Adrenal gland (tissue), 12 donors: ENCODE measurements around the gene PPP1R14C. TPM values are rescaled to one million over a fixed set of nuclear protein-coding genes. Genes with fewer than 3 reads are reported as not detected.

ENCODE experiments used
- DNase-seq, 7 donors: peaks; one replicate each; pipeline ENCODE4 v3.0.0-alpha.2; 2019 to 2020
- H3K27ac ChIP-seq, 5 donors: fragments of 200-600 bp; sonication (generic) in 4 of 5; 1 replicate in 3 of 5; 2 replicates in 2 of 5; pipeline versions ENCODE4 v1.5.1 to v1.8.0; 2016 to 2020; ENCODE audit warnings: mild to moderate bottlenecking in 1 of 5
- H3K27me3 ChIP-seq: fragments of 200-600 bp; 2 replicates; pipeline ENCODE4 v1.8.0; 2021
- H3K36me3 ChIP-seq, 2 donors: fragments of 200-600 bp; replicated peaks in 1 of 2; 1 replicate in 1 of 2; 2 replicates in 1 of 2; pipeline versions ENCODE4 v1.5.1 to v1.8.0; 2018 to 2022
- H3K4me1 ChIP-seq, 2 donors: fragments of 200-600 bp; replicated peaks in 1 of 2; 1 replicate in 1 of 2; 2 replicates in 1 of 2; pipeline versions ENCODE4 v1.5.1 to v1.8.0; 2018 to 2021
- H3K4me3 ChIP-seq, 4 donors: fragments of 200-600 bp; sonication (generic) in 3 of 4; one replicate each; pipeline ENCODE4 v1.5.1; 2016 to 2018
- H3K9me3 ChIP-seq, 3 donors: fragments of 200-600 bp; sonication (generic) in 1 of 3; replicated peaks in 1 of 3; 1 replicate in 2 of 3; 2 replicates in 1 of 3; pipeline versions ENCODE4 v1.5.1 to v1.8.0; 2016 to 2021
- CTCF ChIP-seq, 6 experiments: fragments of 450-650 bp in 4 of 6; fragments of 200-600 bp in 2 of 6; sonication (generic) in 1 of 6; IDR thresholded peaks; 1 replicate in 5 of 6; 2 replicates in 1 of 6; pipeline versions ENCODE4 v1.5.1 to v1.8.0; 2016 to 2021; ENCODE audit warnings: antibody characterized with exemption in 6 of 6, mild to moderate bottlenecking in 2 of 6, moderate library complexity in 1 of 6
- POLR2A ChIP-seq, 2 donors: fragments of 450-650 bp; IDR thresholded peaks; one replicate each; pipeline ENCODE4 v1.6.1; 2017; ENCODE audit warnings: antibody characterized with exemption in 2 of 2, mild to moderate bottlenecking in 2 of 2, moderate library complexity in 1 of 2
- WGBS, 4 donors: extraction: QIAGEN DNeasy Blood & Tissue Kit in 2 of 4; methylation state at CpG; one replicate each; pipeline versions ENCODE4 v1.1.5 to v1.1.7; 2013 to 2017; 5-methylcytosine and 5-hydroxymethylcytosine counted together
- intact Hi-C, 2 donors: fragments of 100-400 bp; cut with DNase I; formaldehyde crosslinking; loops; one replicate each; pipeline versions ENCODE4 v1.14.1 to v1.15.0; 2022 to 2023
- polyA plus RNA-seq, 3 donors: library from polyadenylated mRNA; stranded (reverse); fragments of 200-250 nt in 2 of 3; fragments of 350-450 nt in 1 of 3; fragmentation: Illumina TruSeq in 1 of 3; extraction: RNeasy Lipid Tissue Mini Kit (QIAGEN cat#74804) in 1 of 3; gene quantifications; one replicate each; pipeline ENCODE4 v1.2.3, GENCODE V29; 2013 to 2014
- total RNA-seq, 9 donors: library from RNA; depleted of rRNA in 4 of 9; stranded (reverse); fragments of >200 nt in 4 of 9; fragments of 120-200 nt in 1 of 9; fragmentation: NEBNext Ultra II Directional in 1 of 9; extraction: Animal tissue kit (Norgen Biotek cat#: 25700) in 1 of 9; gene quantifications; one replicate each; pipeline versions ENCODE4 v1.1.0 to v1.2.4, GENCODE V29; 2013 to 2023
- donor health status: healthy with polysubstance abuse.
- donor health status: Bipolar disorder and iron deficiency.
- donor health status: DM: yes; HTN: yes; CAD: no.
- donor health status: DM: no; HTN: no; CAD: no.
- donor health status: DM: no; HTN: no; CAD: no.
- donor health status: DM: yes; HTN: yes; CAD: no.

Gene PPP1R14C
- total and polyA plus RNA-seq, 12 donors, result 0.11 to 0.46 (median 0.17) TPM; not detected in 5

DNA sequence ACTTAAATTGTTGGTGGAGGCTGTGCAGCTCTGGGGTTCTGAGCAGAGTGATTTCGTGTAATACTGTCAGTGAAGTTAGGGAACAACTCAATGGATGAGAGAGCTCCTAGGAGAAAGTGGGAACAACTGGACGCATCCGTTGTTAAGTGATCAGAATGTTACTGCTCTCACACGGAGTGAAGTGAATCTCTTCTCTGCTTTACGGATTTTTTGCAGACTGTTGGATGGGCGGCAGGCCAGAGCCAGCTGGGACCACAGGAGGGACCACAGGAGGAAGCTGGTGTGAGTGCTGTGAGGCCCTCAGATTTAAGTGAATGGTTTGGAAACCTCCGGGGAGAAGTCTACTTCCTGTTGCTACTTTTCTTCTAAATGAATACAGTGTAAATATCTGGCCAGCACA lies 23.7 kb upstream of the PPP1R14C start:
- Histone ChIP-seq H3K27ac (no peak overlapping the region), H3K4me1 (no peaks in the 10 kb centered on the region), H3K9me3 (no peaks in the 10 kb centered on the region), H3K36me3 (no peaks in the 10 kb centered on the region), H3K27me3 (no peaks in the 10 kb centered on the region), H3K4me3 (no peak overlapping the region)
- TF ChIP-seq POLR2A (IDR thresholded peaks at IDR 0.05), result no peak
- TF ChIP-seq CTCF (IDR thresholded peaks at IDR 0.05), result no peak
- no peak for DNase-seq
- intact Hi-C loops, result no loop called here
- 35 to 57% (median 40%) methylated on average over 7 of the region's 7 CpGs for WGBS, 4 donors

DNA sequence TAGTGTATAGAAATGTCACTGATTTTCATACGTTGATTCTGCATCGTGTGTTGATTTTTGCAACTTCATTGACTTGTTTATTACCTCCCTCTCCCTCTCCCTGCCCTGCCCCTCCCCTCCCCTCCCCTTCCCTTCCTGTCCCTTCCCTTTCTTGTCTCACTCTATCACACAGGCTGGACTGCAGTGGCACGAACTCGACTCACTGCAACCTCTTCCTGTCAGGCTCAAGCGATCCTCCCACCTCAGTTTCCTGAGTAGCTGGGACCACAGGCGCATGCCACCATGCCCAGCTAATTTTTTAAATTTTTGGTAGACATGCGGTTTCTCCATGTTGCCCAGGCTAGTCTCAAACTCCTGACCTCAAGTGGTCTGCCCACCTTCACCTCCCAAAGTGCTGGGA lies 19.2 kb upstream of the PPP1R14C start:
- Histone ChIP-seq H3K9me3 (no peaks in the 10 kb centered on the region), H3K27ac (no peak overlapping the region), H3K4me3 (no peak overlapping the region), H3K27me3 (no peaks in the 10 kb centered on the region), H3K4me1 (no peaks in the 10 kb centered on the region), H3K36me3 (no peaks in the 10 kb centered on the region)
- 55 to 74% (median 63%) methylated on average over 7 of the region's 7 CpGs for WGBS, 4 donors
- TF ChIP-seq CTCF (IDR thresholded peaks at IDR 0.05) (no peak), POLR2A (IDR thresholded peaks at IDR 0.05) (no peak)
- intact Hi-C loops, result no loop called here
- DNase-seq, result no peak

- intact Hi-C loops, result no loop called here
- Histone ChIP-seq H3K36me3 (no peaks in the 10 kb centered on the region), H3K27ac (no peak overlapping the region), H3K9me3 (no peaks in the 10 kb centered on the region), H3K4me3 (no peak overlapping the region), H3K4me1 (no peaks in the 10 kb centered on the region), H3K27me3 (no peaks in the 10 kb centered on the region)
- TF ChIP-seq CTCF (IDR thresholded peaks at IDR 0.05) (no peak), POLR2A (IDR thresholded peaks at IDR 0.05) (no peak)
- WGBS, 4 donors, result 77 to 84% (median 81%) methylated on average over 3 of the region's 3 CpGs
- DNase-seq, result no peak
Observed at GRCh38 chr6:150124235-150124634, 18.6 kb upstream of the PPP1R14C start.

- Histone ChIP-seq H3K27me3 (no peaks in the 10 kb centered on the region), H3K36me3 (no peaks in the 10 kb centered on the region), H3K9me3 (no peaks in the 10 kb centered on the region), H3K4me3 (no peak overlapping the region), H3K27ac (no peak overlapping the region), H3K4me1 (no peaks in the 10 kb centered on the region)
- DNase-seq, result no peak
- 70 to 80% (median 76%) methylated on average over 13 of the region's 13 CpGs for WGBS, 4 donors
- TF ChIP-seq CTCF (IDR thresholded peaks at IDR 0.05), result no peak
- TF ChIP-seq POLR2A (IDR thresholded peaks at IDR 0.05), result no peak
- intact Hi-C loops, result no loop called here
Observed at GRCh38 chr6:150126641-150127291, 16.1 kb upstream of the PPP1R14C start.
